SU-DHL-6 (cell line): ENCODE measurements around the gene ZNF532.
"Not testable (repeated sequence)": the region's sequence is repeated elsewhere in the genome, so short reads cannot be mapped to it uniquely, and the experiment has no call there.

Source experiments
- H2AFZ ChIP-seq: fragments of 200-600 bp; sonication (generic); 2 replicates; pipeline ENCODE4 v1.6.1; 2014; ENCODE audit warnings: low read depth, mild to moderate bottlenecking, moderate library complexity, mixed read lengths, antibody characterized with exemption, low read length; ENCODE audit not compliant: severe bottlenecking
- H3F3A ChIP-seq: fragments of 200-600 bp; shearing (Covaris generic); 2 replicates; pipeline ENCODE4 v1.6.0; 2016; ENCODE audit warnings: antibody characterized with exemption, mild to moderate bottlenecking; ENCODE audit not compliant: insufficient read depth
- H3K27ac ChIP-seq: fragments of 200-600 bp; sonication (generic); 2 replicates; pipeline ENCODE4 v1.5.1; 2016; ENCODE audit warnings: low read depth, mild to moderate bottlenecking, low read length, moderate library complexity, mixed read lengths
- H3K27me3 ChIP-seq: fragments of 200-600 bp; sonication (generic), shearing (Covaris generic); 2 replicates; pipeline ENCODE4 v1.6.0; 2014; ENCODE audit warnings: mild to moderate bottlenecking, low read length
- H3K36me3 ChIP-seq: fragments of 200-600 bp; sonication (generic); 2 replicates; pipeline ENCODE4 v1.6.1; 2014; ENCODE audit warnings: mild to moderate bottlenecking, low read length, mixed read lengths
- H3K4me2 ChIP-seq: fragments of 300-600, 200-600 bp; shearing (Covaris generic), sonication (generic); 2 replicates; pipeline ENCODE4 v1.6.0; 2014; ENCODE audit warnings: low read length, low read depth, mild to moderate bottlenecking; ENCODE audit not compliant: poor library complexity, severe bottlenecking
- H3K4me3 ChIP-seq: fragments of 200-600 bp; sonication (generic); 2 replicates; pipeline ENCODE4 v1.5.1; 2014; ENCODE audit warnings: antibody characterized with exemption, low read length, mild to moderate bottlenecking, mixed read lengths; ENCODE audit not compliant: insufficient read depth, poor library complexity, severe bottlenecking
- H3K79me2 ChIP-seq: fragments of 200-600 bp; sonication (generic); 2 replicates; pipeline ENCODE4 v1.6.1; 2014; ENCODE audit warnings: mild to moderate bottlenecking, low read length, moderate library complexity; ENCODE audit not compliant: insufficient read depth
- H3K9ac ChIP-seq: fragments of 200-600 bp; sonication (generic); 2 replicates; pipeline ENCODE4 v1.7.0; 2014; ENCODE audit warnings: mild to moderate bottlenecking, low read length
- H3K9me2 ChIP-seq: fragments of 200-600 bp; sonication (generic); replicated peaks from 2 replicates; pipeline ENCODE4 v1.6.1; 2014; ENCODE audit warnings: low read length; ENCODE audit not compliant: insufficient read depth
- H3K9me3 ChIP-seq: fragments of 200-600 bp; sonication (generic); 2 replicates; pipeline ENCODE4 v1.6.1; 2014; ENCODE audit warnings: low read length, mixed read lengths; ENCODE audit not compliant: insufficient read depth
- H4K20me1 ChIP-seq: fragments of 200-600 bp; sonication (generic); 2 replicates; pipeline ENCODE4 v1.6.1; 2014; ENCODE audit warnings: low read depth, mild to moderate bottlenecking, antibody characterized with exemption, low read length, moderate library complexity, mixed read lengths
- EZH2phosphoT487 ChIP-seq: fragments of 200-600 bp; sonication (generic), shearing (Covaris generic); conservative IDR thresholded peaks from 2 replicates; pipeline ENCODE4 v1.6.1; 2018; ENCODE audit warnings: mild to moderate bottlenecking, antibody characterized with exemption, low read length, moderate library complexity, mixed read lengths
- TF ChIP-seq, protein P1 (sequence below): fragments of 200-600 bp; sonication (generic); IDR thresholded peaks from one replicate; pipeline ENCODE4 v1.5.1; 2017; ENCODE audit warnings: antibody characterized with exemption, mild to moderate bottlenecking, low read length, moderate library complexity; ENCODE audit not compliant: insufficient read depth, poor library complexity, severe bottlenecking

ZNF532 gene

DNA sequence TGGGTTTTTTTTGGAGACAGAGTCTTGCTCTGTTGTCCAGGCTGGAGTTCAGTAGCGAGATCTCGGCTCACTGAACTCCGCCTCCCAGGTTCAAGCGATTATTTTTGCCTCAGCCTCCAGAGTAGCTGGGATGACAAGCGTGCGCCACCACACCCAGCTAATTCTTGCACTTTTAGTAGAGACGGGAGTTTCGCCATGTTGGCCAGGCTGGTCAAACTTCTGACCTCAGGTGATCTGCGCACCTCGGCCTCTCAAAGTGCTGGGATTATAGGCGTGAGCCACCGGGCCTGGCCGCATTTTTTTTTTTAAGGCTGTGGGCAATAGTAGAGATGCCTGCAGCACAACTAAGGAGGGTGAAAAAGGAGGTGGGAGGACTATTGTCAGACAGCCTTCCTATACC, 41.7 kb upstream of the ZNF532 start:
- H3F3A ChIP-seq: no peaks in the 10 kb centered on the region
- no peaks in the 10 kb centered on the region for H4K20me1 ChIP-seq
- no peak overlapping the region for H2AFZ ChIP-seq
- H3K36me3 ChIP-seq: no peaks in the 10 kb centered on the region
- H3K27me3 ChIP-seq: no peaks in the 10 kb centered on the region
- no peaks in the 10 kb centered on the region for H3K9me3 ChIP-seq
- H3K9ac ChIP-seq: no peak overlapping the region
- no peak overlapping the region for H3K4me2 ChIP-seq
- H3K79me2 ChIP-seq: no peaks in the 10 kb centered on the region
- H3K9me2 ChIP-seq: no peaks in the 10 kb centered on the region
- no peak overlapping the region for H3K27ac ChIP-seq
- TF ChIP-seq, protein P1, sequence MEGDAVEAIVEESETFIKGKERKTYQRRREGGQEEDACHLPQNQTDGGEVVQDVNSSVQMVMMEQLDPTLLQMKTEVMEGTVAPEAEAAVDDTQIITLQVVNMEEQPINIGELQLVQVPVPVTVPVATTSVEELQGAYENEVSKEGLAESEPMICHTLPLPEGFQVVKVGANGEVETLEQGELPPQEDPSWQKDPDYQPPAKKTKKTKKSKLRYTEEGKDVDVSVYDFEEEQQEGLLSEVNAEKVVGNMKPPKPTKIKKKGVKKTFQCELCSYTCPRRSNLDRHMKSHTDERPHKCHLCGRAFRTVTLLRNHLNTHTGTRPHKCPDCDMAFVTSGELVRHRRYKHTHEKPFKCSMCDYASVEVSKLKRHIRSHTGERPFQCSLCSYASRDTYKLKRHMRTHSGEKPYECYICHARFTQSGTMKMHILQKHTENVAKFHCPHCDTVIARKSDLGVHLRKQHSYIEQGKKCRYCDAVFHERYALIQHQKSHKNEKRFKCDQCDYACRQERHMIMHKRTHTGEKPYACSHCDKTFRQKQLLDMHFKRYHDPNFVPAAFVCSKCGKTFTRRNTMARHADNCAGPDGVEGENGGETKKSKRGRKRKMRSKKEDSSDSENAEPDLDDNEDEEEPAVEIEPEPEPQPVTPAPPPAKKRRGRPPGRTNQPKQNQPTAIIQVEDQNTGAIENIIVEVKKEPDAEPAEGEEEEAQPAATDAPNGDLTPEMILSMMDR: no peak
- no peak for TF ChIP-seq EZH2phosphoT487
- no peak overlapping the region for H3K4me3 ChIP-seq

DNA sequence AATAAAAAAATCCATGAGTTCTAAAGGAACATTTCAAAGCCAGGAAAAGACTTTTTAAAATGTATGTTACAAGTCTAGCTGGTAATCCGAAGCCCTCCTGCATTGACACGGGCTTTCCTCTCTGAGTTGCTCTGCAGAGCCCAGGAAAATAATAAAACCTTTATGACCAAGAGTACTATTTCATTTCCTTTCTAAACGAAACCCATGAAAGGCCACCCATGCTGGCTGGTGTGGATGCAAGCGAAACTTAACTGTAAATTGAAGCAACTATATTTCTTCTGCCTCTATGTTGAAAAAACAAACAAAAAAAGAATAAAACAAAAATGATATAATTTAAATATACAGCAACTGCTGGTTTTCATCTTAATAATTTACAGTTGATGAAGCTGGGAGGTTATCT, 41.3 kb upstream of the ZNF532 start:
- no peaks in the 10 kb centered on the region for H3K79me2 ChIP-seq
- no peak overlapping the region for H3K4me2 ChIP-seq
- H4K20me1 ChIP-seq: no peaks in the 10 kb centered on the region
- no peaks in the 10 kb centered on the region for H3K9me3 ChIP-seq
- H3K9me2 ChIP-seq: no peaks in the 10 kb centered on the region
- H3K4me3 ChIP-seq: no peak overlapping the region
- TF ChIP-seq, protein P1: no peak
- TF ChIP-seq EZH2phosphoT487: no peak
- no peaks in the 10 kb centered on the region for H3F3A ChIP-seq
- no peaks in the 10 kb centered on the region for H3K27me3 ChIP-seq
- H3K9ac ChIP-seq: no peak overlapping the region
- H3K36me3 ChIP-seq: no peaks in the 10 kb centered on the region
- no peak overlapping the region for H3K27ac ChIP-seq
- no peak overlapping the region for H2AFZ ChIP-seq

GRCh38 chr18:58826926-58827325, 37.8 kb upstream of the ZNF532 start:
- H3K4me3 ChIP-seq, H3K27ac ChIP-seq, H2AFZ ChIP-seq, H3K79me2 ChIP-seq, H3K36me3 ChIP-seq, H4K20me1 ChIP-seq, H3F3A ChIP-seq, H3K27me3 ChIP-seq, H3K4me2 ChIP-seq, H3K9me2 ChIP-seq, H3K9ac ChIP-seq, H3K9me3 ChIP-seq: not testable (repeated sequence)

- Histone ChIP-seq H2AFZ (no peak overlapping the region), H3K27me3 (no peaks in the 10 kb centered on the region), H3K36me3 (no peaks in the 10 kb centered on the region), H3K27ac (no peak overlapping the region), H3F3A (no peaks in the 10 kb centered on the region), H3K4me2 (no peak overlapping the region), H3K9me3 (no peaks in the 10 kb centered on the region), H4K20me1 (no peaks in the 10 kb centered on the region), H3K4me3 (no peak overlapping the region), H3K9me2 (no peaks in the 10 kb centered on the region), H3K79me2 (no peaks in the 10 kb centered on the region), H3K9ac (no peak overlapping the region)
- TF ChIP-seq EZH2phosphoT487: no peak
- TF ChIP-seq, protein P1: no peak
These were observed 37.2 kb upstream of the ZNF532 start for GRCh38 chr18:58827428-58827827.
